Right forelimb (tissue), 1 donor: ENCODE measurements around the gene ADAM19.
"Not testable (repeated sequence)": the region's sequence is repeated elsewhere in the genome, so short reads cannot be mapped to it uniquely, and the experiment has no call there.

ENCODE experiments used
- DNase-seq: peaks from one replicate; pipeline ENCODE4 v3.0.0-alpha.2; 2018

ADAM19 gene

DNA sequence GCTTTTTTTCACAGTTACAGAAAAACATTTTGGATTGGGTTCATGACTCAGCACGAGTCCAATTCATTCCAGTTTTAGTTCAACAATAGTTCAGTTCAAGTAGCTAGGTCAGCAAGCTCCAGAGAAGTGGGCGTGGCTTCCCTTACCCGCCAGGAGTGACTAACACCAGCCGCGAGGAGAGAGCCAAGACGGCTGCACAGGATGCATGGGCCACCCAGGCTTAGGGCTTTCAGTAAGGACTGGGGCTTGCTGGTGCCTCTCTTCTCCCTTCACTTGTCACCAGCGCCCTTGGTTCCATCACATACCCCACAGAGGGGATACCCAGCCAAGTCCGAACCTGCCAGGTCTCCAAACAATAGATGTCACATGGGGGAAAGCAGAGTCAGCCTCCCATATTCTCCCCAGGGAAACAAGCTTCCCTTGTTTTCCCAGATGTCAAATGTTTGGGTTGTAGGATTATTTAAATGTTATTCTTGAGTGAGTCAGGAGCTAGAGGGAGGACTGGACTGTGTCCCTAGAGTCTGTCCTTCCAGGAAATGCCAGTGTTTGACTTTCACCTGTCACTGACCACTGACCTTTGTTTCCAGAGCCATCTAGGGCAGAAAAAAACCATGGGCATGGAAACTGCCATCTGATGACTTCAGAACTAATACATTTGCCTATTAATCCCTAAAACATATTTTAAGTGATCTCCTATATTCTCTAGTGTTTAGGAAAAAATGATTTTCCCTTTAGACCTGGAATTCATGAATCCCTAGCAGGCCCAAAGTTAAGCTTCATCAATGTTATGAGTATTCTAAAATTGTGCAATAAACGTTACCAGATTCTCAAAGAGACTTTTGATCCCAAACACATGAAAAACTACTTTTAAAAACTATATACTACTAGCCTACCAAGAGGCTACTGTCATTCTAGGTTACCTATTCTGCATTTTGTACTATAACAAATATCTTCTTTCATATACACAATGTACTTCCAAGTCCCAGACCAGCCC lies 63.6 kb downstream of the ADAM19 start:
- DNase-seq: peak; percentile 75

DNA sequence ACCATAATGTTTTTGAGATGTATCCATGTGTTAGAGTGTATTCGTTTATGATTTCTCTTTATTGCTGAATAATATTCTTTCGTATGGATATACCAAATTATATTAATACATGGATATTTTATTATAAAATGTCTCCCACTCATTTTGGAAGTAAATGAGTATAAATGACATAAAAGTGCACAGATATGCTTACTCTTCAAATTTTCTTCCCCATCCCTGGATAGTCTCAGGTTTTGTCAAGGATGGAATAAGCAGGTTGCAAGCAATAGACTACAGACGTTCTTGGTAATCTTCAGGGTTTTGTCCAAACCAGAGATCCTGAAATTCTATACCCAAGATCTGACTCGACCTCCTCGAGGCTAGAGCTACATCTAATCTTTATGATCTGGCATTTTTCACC lies 64.9 kb downstream of the ADAM19 start:
- DNase-seq: no peak

DNA sequence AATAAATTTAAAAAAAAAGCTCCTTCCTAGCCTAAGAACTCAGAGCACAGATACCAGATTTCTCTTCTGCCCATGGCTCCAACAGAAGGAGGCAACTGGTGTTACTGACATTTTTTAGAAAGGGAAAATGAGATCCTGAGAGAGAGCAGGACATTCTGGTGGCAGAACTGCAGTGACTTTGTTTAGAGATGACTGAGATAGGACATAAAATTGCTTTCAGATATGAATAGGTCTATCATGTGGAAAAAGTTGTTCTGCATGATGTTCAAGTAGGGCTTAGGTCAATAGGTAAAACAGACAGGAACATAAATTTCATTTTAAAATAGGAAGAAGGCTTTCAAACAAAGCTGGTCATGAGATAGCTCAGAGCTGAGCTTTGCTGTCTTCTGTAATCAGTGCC lies 66.0 kb downstream of the ADAM19 start:
- DNase-seq: no peak

DNA sequence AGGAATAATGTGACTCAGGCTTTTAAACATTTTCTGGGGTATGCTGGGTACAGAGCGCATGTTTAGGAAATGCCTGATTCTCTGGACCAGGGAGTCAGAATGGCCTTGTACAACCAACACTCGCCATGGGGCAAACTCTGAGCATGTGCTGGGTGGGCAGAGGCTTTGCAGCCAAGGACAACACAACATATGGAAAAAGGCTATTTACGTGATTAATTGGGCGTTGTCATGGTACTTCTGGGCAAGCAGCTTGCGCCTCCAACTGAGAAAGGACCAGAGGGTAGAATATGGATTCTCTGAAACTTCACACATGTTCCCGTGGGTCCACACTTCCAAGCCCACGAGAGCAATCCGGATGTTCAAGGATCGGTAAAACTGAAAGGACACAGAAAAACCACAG lies 66.5 kb downstream of the ADAM19 start:
- no peak for DNase-seq

DNA sequence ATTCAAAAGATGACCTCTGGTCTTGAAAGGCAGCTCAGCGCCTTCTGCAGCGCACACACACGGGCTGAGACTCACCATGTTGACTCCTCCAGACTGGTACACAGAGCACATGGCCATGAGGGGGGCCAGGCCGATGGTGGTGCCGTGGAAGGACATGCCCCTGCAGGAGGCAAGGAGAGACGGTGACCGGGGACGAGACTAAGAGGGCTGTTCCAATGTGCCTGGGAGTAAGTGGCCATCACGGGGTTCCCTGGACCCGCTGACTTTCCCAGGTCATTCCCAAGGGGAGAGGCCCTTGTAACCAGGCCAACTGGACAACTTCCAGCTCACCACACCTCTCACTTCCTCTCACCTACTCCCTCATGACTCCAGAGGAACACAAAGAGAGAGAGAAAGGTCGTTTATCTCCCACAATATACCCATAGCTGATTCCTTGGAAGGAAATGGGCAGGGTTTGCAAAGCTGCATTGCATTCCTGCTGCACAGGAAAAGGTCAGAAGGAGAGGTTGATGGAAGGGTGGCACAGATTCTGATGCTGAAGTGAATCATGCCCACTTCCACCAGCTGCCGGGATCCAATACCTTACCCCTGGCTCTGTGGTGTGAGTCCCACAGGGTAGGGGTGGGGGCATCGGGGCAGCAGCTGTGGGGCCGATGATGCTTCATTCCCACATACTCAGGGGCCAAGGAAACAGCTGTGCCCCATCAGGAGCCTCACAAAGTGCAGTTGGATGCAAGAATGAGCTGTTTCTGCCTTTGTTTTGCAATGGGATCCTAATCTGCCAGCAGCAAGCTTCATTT lies 68.4 kb downstream of the ADAM19 start:
- no peak for DNase-seq

DNA sequence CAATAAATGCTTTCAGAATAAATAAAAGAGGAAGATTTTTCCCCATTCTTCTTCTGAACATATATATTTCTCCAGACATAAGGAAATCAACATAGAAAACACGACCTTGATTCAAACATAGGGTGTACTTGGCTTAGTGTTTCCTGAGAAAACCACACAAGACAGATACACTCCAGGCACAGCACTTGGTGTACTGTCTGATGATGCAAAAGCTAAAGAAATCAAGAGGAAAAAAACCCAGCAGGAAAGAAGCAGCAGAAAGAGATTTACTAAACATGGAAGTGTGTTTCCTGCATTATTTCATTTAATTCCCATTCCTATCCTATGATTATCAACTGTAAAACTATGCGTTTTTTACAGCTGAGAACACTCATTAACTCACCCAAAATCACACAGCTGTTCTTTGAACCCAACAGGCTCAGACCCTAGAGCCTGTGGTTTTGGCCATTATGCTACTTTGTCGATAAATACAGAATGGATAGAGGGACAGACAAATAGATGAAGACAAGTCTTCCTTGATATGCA lies 69.4 kb downstream of the ADAM19 start:
- DNase-seq: no peak

DNA sequence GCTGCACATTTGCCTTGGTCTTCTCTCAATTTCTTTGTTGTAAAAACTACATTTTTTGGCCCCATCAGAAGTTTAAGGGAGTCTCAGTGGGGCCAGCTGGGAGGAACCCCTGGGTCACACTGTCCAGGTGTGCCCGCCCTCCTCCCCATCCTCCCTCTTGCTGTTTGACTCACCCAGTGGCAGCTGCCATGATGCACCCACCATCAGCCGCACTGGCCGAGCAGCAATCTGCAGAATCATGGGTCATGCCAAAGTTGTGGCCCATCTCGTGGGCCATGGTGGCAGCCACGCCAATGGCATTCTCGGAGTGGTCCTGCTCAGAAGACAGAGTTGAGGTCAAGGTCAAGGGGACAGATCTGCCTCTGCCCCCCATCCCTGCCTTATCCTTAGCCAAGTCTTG lies 70.1 kb downstream of the ADAM19 start:
- DNase-seq: no peak

DNA sequence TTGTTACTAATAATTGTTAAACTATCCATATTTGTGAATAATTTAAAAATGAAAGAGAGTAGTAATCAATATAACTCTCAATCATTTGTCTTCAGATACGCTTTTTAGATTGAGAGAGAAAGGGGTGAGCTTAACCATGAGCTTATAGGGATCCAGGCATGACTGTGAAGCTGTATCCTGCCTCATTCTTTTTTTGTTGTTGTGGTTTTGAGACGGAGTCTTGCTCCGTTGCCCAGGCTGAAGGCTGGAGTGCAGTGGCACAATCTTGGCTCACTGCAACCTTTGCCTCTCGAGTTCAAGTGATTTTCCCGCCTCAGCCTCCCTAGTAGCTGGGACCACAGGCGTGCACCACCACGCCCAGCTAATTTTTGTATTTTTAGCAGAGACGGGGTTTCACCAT lies 71.5 kb downstream of the ADAM19 start:
- no peak for DNase-seq

DNA sequence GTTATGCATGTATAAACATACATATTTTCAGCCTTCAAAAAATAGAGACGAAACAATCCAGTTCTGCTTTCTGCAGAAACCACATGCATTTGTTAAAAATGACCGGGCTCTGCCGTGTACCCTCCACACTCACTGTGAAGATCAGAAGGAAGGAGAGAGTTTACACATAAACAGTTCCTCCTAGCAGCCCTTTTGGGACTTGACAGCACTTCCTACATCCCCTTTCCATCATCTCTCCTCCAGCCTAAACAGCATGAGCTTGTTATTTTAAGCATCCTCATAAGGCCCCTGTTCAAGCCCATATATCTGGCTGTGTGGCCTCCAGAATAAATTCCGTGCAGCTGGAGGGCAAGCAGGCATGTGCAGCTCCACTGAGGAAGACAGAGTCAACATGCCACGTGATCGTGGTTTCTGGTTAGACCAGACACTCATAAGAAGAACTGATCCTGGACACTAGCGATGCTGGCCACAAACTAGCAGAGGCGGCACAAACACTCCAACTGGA lies 73.4 kb downstream of the ADAM19 start:
- no peak for DNase-seq

DNA sequence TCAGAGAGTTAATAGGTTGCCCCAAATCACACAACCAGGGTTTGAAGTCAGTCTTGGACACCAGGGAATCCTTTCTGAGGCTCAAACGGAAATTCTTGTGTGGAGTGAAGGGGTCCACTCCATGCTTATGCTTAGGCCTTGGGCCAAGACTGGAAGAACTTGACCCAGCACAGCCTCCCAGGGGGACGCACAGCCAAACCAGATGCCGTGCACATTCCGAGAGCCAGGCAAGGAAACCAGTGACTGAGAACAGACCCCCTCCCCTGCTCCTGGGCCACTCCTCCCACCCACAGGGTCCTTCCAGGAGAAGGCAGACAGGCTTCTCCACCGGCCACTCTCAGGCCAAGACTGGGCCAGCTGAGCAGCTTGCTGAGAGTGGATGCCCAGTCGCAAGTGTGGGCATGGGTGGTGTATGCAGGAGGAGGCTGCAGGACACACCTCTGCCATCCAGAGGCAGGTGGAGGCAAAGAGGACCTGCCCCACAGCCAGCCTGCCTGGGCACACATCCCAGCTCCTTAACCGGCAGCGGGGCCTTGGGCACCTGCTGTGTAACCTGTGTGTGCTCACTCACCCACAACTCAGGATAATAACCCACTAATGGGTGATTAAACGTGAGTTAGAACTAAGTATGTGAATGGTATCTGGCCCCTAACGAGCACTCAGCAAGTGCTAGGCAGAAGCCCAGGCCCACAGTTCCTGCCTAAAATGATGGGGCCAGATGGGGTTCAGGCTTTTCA lies 77.5 kb downstream of the ADAM19 start:
- DNase-seq: no peak

DNA sequence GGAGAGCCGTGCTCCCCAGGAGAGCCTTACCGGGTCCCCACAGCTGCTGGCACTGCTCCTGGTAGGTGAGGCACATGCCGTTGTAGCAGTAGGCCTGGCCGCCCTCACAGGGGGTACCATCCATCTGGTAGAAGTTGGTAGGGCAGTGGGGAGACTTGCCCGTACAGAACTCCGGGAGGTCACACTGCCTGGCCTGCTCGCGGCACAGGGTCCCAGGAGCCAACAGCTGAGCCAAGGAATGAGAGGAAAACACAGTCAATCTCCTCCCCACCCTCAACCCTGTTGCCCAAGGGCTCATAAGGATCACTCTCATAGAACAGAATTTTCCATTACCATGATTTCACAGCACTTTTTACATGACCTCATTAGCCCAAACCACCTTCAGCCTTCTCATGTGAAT lies 78.7 kb downstream of the ADAM19 start:
- DNase-seq: no peak

DNA sequence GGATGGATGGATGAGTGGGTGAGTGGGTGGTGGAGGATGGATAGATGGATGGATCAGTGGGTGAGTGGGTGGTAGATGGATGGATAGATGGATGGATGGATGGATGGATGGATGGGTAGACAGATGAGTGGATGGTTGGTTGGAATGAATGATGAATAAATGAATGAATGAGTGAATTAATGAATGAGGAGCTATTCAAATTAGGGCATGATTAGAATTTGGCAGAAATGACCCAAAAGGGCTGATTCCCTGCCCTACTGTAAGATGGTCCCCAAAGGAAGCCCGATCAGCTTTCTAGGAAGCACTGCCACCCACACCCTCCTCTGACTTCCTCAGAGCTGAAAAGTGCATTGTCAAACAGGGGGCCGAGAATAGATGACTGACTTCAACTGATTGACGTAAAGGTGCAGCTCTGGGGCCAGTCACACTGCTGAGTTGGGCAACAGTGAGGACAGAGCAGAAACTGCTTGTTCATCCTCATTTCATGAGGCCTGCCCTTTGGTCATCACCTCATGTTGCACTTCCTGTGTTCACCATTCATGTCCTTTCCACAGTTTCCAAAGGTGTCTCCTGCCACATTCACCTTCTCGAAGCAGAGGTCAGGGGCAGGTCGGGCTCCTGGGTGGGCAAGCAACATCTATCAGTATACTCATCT lies 81.3 kb downstream of the ADAM19 start:
- no peak for DNase-seq

DNA sequence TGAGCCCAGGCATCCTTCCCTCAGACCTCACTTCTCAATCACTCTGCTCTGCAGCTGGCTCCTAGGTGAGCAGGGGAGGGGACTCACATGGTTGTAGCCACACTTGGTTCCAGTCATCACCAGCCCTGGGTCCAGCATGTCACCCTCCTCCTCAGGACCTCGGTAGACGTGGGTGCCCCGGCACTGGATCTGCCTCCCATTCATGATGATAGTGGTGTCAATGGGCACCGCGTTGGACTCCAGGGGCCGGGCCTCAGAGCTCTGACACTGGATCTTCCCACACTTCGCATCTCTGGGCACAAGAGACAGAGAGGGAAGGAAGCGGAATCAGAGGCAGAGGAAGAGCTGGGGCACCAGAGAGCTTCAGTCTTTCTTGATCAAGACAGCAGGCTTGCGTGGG lies 82.7 kb downstream of the ADAM19 start:
- DNase-seq: no peak

DNA sequence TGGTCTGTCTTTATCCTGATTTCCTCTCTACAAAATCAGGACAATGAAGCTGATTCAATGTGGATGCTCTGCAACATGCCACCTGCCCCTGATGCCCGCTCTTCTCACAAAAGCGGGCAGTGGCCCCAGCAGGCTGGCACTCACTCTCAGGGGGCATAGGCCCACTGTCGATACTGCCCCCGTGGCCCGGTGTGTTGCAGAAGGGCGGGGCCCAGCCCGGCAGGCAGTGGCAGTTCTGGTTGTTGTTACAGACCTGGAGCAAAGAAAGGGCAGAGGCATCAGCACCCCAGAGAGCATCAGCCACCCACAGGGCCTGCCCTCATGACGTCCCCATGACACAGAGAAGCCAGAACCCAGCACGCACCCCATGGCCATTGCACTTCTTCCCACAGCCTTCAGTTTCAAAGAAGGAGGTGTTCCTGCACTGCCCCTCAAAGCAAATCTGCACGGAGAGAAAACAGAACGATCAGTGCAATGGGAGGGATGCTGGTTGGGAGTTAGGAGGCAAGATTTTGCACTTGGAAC lies 84.0 kb downstream of the ADAM19 start:
- no peak for DNase-seq

DNA sequence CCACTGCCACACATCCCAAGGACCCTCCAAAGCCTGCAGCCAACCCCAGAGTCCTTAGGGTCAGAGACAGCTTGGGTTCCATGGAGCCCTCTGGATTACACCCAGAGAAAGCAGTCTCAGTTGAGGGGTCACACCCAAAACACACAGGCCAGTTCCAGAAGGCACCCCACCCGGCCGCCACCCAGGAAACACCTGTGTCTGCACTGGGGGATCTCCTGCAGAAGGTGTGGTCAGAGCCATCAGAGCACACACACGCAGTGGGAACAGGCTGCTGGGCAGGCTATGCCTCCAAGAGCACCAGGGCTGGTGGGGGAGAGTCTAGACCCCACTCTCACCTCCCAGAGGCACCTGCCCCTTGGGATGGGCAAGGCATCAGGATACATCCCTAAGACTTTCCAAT lies 88.2 kb downstream of the ADAM19 start:
- no peak for DNase-seq

DNA sequence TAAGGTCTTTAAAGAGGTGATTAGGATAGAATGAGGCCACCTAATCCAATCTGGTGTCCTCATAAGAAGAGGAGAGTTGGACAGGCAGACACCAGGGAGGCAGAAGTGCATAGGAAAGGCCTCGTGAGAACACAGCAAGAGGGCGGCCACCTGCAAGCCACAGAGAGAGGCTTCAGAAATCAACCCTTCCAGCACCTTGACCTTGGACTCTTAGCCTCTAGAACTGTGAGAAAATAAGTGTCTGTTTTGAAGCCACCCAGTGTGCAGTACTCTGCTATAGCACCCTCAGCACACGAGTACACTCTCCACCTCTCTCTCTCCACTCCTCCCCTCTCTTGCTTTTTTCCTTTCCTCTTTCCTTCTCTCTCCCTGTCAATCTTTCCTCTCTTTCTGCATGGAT lies 88.7 kb downstream of the ADAM19 start:
- DNase-seq: no peak

DNA sequence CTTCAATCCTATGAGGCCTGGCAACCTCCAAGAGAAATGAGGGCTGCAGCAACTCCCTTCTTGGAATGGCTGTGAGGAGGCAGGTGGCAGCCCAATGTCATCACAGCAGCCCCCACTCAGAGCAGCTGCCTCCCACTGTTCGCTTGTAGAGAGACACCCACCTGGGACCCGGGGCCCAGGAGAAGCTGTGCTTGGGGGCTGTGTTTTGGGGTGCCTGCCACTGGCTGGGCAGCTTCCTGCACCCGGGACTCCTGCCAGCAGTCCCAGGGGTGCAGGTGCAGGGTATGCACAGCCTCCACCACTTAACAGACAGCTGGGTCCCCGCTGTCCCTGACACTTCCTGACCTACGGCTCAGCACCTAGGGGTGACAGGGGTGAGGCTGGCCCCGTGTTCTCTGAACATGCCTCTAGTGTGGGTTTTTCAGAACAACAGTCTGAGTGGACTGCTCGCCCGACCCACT lies 89.3 kb downstream of the ADAM19 start:
- DNase-seq: no peak

DNA sequence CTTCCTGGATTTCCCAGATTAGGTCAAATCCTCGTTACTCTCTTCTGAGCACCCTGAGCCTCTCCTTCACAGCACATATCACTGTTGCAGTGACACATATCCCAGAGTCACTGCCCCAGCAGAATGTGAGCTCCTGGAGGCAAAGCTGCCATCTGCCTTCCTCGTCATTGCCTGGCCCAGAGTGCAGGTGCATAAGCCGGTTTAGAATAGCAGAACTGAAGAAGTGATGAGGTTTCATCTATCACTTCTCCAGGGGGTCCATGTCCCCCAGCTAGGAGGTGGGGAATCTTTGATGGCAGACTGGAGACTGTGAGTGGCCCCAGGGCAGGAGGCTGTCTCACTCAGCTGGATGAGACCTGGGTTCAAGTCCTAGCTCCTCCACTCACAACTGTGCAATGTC lies 89.8 kb downstream of the ADAM19 start:
- no peak for DNase-seq

DNA sequence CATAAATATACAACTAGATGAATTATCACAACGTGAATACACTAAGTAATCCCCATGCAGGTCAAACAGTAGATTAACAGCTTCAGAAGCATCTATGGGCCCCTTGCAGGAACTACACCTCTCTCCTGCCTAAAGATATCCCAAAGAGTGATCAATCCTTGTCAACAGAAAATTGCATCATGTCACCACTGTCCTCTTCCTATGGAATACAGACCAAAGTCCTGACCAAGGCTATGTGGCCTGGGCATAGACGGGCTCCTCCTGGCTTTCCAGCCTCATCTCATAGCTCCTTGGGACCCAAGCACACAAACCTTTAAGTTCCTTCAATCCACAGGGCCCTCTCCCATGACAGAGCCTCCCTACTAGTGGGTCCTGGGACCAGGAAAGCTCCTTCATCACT lies 90.2 kb downstream of the ADAM19 start:
- no peak for DNase-seq

DNA sequence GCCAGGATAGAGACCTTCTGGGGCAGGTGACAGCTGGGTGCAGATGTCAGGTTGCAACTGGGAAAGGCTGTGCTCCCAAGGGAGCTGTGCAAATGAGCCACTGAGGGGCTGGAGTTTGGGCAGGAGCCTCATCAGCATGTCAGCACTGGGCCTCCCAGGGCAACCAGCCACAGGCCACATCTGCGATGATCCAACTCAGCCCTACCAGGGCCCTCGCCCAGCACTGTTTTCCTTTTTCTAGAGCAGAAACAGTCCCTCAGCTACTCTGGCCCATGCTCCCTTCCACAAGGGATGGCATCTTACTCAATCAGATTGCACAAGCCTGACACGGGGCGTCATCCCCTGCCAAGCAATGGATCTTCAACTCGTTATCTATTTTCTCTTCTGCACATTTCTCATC lies 90.8 kb downstream of the ADAM19 start:
- no peak for DNase-seq

DNA sequence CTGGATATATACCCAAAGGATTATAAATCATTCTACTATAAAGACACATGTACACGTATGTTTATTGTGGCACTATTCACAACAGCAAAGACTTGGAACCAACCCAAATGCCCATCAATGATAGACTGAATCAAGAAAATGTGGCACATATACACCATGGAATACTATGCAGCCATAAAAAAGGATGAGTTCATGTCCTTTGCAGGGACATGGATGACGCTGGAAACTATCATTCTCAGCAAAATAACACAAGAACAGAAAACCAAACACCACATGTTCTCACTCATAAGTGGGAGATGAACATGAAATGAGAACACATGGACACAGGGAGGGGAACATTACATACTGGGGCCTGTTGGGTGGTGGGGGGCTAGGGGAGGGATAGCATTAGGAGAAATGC lies 92.9 kb downstream of the ADAM19 start:
- not testable (repeated sequence) for DNase-seq

DNA sequence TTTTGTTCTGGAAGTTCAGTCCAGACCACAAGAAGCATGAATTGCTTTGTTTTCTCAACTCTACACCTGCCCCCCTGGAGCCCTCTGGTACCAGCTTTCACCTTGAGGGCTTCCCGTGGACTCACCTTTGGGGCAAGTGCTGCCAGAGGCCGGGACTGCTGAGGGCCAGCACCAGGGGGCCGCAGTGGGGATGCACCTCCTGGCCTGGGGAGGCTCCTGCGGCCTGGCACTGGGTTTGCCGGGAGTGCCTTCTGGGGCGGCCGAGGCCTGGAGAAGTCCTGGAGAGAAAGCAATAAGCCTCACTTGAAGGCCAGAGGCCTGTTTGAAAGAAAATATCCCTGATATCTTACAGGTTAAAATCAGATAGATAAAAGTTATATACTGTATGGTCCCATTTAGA lies 93.9 kb downstream of the ADAM19 start:
- no peak for DNase-seq
